NCI-H2171 treated with DMSO at 0.1 percent for 48 hours (cell line): Measurements from ENCODE around the gene SPAG7.
"Not testable (repeated sequence)": the region's sequence is repeated elsewhere in the genome, so short reads cannot be mapped to it uniquely, and the experiment has no call there.

Experiments used
- DNase-seq: peaks from one replicate; lab custom pipeline; 2025; lab: John Stamatoyannopoulos, UW

Gene SPAG7

GRCh38 chr17:4938069-4938491 lies 29.5 kb downstream of the SPAG7 start:
- DNase-seq, result no peak

DNA sequence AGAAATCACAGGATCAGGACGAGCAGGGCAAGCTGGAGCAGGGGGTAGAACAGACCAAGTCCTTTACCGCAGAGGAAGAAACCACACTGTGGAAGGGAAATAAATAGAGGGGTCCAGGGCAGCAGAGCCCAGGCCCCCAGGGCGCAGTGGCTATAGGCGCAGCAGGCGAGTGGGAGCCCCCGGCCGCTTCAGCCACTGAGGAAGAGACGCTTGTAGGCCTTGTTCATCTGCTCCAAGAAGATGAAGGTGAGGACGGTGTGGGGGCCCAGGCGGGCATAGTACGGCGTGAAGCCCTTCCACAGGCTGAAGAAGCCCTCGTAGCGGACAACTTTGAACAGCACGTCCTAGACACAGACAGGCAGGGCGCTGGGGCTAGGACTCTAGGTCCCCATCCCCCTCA lies 30.1 kb downstream of the SPAG7 start:
- no peak for DNase-seq

DNA sequence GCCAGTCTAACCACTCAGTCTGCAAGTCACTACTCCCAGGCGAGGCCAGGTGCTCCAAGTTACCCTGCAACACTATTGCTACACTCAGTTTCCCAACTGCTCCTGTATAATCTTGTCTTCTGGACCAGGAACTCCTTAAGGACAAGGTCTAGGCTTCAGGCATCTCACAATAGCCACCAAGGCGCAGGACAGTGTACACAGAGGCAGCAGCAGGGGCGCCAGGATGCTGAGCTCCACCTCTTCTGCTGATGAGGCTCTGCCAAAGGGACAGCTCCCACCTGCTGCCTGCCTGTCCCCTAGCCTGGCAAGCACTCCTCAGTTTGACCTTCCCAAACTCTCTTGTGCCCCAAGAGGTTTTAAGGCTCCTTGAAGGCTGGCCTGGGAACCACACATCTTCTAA lies 31.2 kb downstream of the SPAG7 start:
- no peak for DNase-seq

GRCh38 chr17:4935650-4936049 lies 32.0 kb downstream of the SPAG7 start:
- DNase-seq, result no peak

GRCh38 chr17:4934173-4934979 lies 33.2 kb downstream of the SPAG7 start:
- DNase-seq, result no peak

DNA sequence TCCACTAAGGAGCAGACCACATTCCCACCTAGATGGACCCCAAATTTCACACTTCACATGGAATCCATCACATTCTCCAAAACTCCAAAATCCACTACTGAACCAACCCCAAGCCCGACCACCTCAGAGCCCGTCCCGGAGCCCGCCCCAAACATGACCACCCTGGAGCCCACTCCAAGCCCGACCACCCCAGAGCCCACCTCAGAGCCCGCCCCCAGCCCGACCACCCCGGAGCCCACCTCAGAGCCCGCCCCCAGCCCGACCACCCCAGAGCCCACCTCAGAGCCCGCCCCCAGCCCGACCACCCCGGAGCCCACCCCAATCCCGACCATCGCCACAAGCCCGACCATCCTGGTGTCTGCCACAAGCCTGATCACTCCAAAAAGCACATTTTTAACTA lies 34.0 kb downstream of the SPAG7 start:
- no peak for DNase-seq

- no peak for DNase-seq
Observed at GRCh38 chr17:4932756-4933155, 34.9 kb downstream of the SPAG7 start.

GRCh38 chr17:4931963-4932362 lies 35.7 kb downstream of the SPAG7 start, which contains the start of gene GP1BA:
GP1BA (plus strand) TSS chr17:4932277; CDS start chr17:4932605, 328 bp downstream.
- DNase-seq, result no peak

GRCh38 chr17:4928881-4929280 lies 38.7 kb downstream of the SPAG7 start:
- DNase-seq, result no peak

DNA sequence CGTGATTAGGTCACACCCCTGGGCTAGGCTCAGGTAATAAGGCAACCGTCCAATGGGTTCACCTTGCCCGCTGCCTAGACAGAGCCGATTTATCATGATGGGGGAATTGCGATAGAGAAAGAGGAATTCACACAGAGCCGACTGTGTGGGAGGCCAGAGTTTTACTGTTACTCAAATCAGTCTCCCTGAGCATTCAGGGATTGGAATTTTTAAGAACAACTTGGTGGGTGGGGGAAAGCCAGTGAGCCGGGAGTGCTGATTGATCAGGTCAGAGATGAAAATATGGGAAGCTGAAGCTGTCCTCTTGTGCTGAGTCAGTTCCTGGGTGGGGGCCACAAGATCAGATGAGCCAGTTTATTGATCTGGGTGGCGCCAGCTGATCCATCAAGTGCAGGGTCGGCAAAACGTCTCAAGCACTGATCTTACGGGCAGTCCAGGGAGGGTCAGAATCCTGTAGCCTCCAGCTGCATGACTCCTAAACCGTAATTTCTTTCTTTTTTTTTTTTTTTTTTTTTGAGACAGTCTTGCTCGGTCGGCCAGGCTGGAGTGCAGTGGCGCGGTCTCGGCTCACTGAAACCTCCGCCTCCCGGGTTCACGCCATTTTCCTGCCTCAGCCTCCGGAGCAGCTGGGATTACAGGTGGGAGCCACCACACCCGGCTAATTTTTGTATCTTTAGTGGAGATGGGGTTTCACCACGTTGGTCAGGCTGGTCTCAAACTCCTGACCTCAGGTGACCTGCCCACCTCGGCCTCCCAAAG lies 40.9 kb downstream of the SPAG7 start:
- DNase-seq, result not testable (repeated sequence)

GRCh38 chr17:4921320-4921719 lies 46.3 kb downstream of the SPAG7 start:
- no peak for DNase-seq

GRCh38 chr17:4920351-4921048 lies 47.1 kb downstream of the SPAG7 start:
- no peak for DNase-seq

DNA sequence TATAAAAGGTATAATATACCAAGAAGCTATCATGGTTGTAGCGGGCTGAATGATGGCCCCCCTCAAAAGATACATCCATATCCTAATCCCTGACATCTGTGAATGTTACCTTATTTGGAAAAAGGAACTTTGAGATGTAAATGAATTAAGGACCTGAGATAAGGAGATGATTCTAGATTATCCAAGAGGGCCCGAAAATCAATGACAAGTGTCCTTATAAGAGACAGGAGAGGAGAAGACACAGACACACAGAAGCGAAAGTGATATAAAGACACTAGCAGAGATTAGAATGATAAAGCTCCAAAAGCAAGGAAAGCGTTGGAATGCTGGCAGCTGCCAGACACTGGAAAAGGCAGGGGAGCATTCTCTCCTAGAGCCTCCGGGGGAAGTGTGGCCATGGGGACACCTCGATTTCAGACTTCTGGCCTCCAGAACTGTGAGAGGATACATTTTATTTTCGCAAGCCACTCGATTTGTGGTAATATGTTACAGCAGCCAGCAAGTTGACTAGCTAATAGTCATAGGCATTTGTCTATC lies 48.0 kb downstream of the SPAG7 start:
- no peak for DNase-seq

DNA sequence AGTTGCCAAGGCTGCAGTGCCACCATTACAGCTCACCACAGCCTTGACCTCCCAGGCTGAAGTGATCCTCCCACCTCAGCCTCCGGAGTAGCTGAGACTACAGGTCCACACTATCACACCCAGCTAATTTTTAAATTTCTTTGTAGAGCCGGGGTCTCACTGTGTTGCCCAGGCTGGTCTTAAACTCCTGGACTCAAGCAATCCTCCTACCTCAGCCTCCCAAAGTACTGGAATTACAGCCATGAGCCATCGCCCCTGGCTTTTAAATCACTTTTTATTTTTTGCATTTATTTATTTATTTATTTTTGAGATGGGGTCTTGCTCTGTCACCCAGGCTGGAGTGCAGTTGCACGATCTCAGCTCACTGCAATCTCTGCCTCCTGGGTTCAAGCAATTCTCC lies 53.1 kb downstream of the SPAG7 start:
- DNase-seq, result not testable (repeated sequence)

- DNase-seq, result no peak
Observed at GRCh38 chr17:4913994-4914393, 53.6 kb downstream of the SPAG7 start.
